GM12864 (cell line): ENCODE data around the gene NHS.

Source experiments
- DNase-seq: peaks from one replicate; pipeline ENCODE4 v3.0.0-alpha.2; 2011; ENCODE audit warnings: low read depth
- H3K4me3 ChIP-seq: 2 replicates; pipeline ENCODE4 v1.5.1; 2011; ENCODE audit warnings: mild to moderate bottlenecking, low read depth, low read length, control low read depth
- CTCF ChIP-seq: IDR thresholded peaks from 2 replicates; pipeline ENCODE4 v1.5.1; 2011; ENCODE audit warnings: low read depth, mild to moderate bottlenecking, moderate library complexity, low read length, control low read depth, inconsistent platforms; ENCODE audit errors: missing control alignments

The NHS gene

GRCh38 chrX:17432158-17432557 is 57.2 kb downstream of the NHS start:
- no peak overlapping the region for H3K4me3 ChIP-seq
- no peak for TF ChIP-seq CTCF
- DNase-seq, result no peak

DNA sequence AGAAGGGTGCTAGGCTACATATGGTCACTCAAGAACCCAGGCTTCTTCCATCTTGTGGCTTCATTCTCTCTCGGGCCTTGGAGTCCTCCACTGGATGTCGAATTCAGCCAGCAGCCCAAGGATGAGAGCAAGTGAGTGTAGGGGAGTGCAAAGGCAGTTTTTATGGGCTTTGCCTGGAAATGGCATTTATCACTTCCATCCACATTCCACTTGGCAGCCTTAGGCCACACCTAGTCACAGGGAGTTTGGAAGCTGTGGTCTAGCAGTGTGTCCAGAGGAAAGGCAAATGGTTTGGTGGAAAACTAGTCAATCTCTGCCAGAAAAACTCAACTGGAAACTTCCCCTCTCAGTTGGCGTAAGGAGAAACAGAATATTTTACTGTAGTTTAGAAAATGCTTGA is 59.0 kb downstream of the NHS start:
- TF ChIP-seq CTCF, result no peak
- H3K4me3 ChIP-seq, result no peak overlapping the region
- no peak for DNase-seq

GRCh38 chrX:17435476-17435875 is 60.5 kb downstream of the NHS start:
- no peak overlapping the region for H3K4me3 ChIP-seq
- no peak for TF ChIP-seq CTCF
- DNase-seq, result no peak

DNA sequence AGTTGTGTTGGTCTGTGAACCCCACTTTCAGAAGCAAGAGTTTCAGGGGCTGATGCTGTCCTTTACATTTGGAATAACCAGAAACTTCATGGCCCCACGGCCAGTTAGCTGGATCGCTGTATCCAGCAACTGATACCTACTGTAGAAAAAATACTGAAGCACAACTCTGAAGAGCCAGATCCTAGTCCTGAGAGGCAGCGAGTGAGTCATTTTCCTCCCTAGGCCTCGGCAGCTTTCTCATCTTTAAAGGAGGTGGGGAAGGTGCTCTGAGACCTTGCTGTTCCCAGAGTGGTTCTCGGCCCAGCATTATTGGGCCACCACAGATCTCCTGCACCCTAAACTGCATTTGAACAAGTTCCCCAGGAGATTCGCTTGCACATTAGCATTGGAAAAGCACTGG is 63.2 kb downstream of the NHS start:
- no peak for DNase-seq
- no peak for TF ChIP-seq CTCF
- no peak overlapping the region for H3K4me3 ChIP-seq

- no peak for DNase-seq
- TF ChIP-seq CTCF, result no peak
- no peak overlapping the region for H3K4me3 ChIP-seq
Observed at GRCh38 chrX:17440258-17440657, 65.3 kb downstream of the NHS start.

DNA sequence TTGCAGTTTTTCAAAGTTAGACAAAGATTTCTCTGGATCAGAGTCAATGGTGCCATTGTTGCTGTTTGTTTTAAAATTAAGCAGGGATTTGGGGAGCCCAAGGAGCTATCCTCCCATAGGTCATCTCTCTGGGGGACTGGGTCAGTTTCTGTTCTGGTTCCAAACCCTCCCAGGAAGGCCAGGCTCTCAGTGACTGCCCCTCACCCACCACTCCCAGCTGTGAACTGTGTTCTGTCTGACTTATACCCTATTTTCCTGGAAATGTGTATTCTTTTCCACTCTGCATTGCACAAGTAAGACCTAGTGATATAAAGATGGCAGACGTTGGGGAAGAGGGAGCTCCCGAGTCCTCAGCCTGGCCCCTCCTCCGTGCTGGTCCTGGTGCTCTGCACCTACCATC is 65.8 kb downstream of the NHS start:
- H3K4me3 ChIP-seq, result no peak overlapping the region
- no peak for DNase-seq
- TF ChIP-seq CTCF, result no peak

GRCh38 chrX:17441965-17442364 is 67.0 kb downstream of the NHS start:
- no peak for TF ChIP-seq CTCF
- no peak for DNase-seq
- no peak overlapping the region for H3K4me3 ChIP-seq
